Sigmoid colon (tissue), 7 donors: ENCODE measurements around the gene EFNA5. TPM values are rescaled to one million over a fixed set of nuclear protein-coding genes. Genes with fewer than 3 reads are reported as not detected.

Experiments used
- DNase-seq: peaks from one replicate; pipeline ENCODE4 v3.0.0-alpha.2; 2019
- H3K27ac ChIP-seq, 4 donors: fragments of 200-600 bp; sonication (generic); one replicate each; pipeline ENCODE4 v1.5.1; 2016 to 2019; ENCODE audit warnings: mild to moderate bottlenecking in 1 of 4
- H3K27me3 ChIP-seq, 3 donors: fragments of 200-600 bp; sonication (generic); one replicate each; pipeline ENCODE4 v1.5.1; 2019; ENCODE audit warnings: mild to moderate bottlenecking in 1 of 3
- H3K36me3 ChIP-seq, 4 donors: fragments of 200-600 bp; sonication (generic); one replicate each; pipeline ENCODE4 v1.5.1; 2016 to 2019
- H3K4me1 ChIP-seq, 4 donors: fragments of 200-600 bp; sonication (generic); one replicate each; pipeline ENCODE4 v1.5.1; 2017 to 2019
- H3K4me3 ChIP-seq, 4 donors: fragments of 200-600 bp; sonication (generic); one replicate each; pipeline ENCODE4 v1.5.1; 2017 to 2019; ENCODE audit warnings: mild to moderate bottlenecking in 2 of 4, moderate library complexity in 1 of 4
- H3K9me3 ChIP-seq, 4 donors: fragments of 200-600 bp in 3 of 4; sonication (generic) in 3 of 4; one replicate each; pipeline versions ENCODE4 v1.5.1 to v1.6.1; 2013 to 2019
- CTCF ChIP-seq, 4 experiments: fragments of 450-650 bp in 3 of 4; fragments of 200-600 bp in 1 of 4; IDR thresholded peaks; one replicate each; pipeline ENCODE4 v1.5.1; 2016 to 2019; ENCODE audit warnings: antibody characterized with exemption in 4 of 4, mild to moderate bottlenecking in 3 of 4, moderate library complexity in 2 of 4
- EP300 ChIP-seq, 4 donors: sonication (generic); formaldehyde crosslinking; IDR thresholded peaks; one replicate each; pipeline ENCODE4 v1.6.1; 2017; ENCODE audit warnings: antibody characterized with exemption in 4 of 4
- POLR2A ChIP-seq, 2 donors: fragments of 450-650 bp; IDR thresholded peaks; one replicate each; pipeline ENCODE4 v1.6.1; 2016; ENCODE audit warnings: antibody characterized with exemption in 2 of 2, mild to moderate bottlenecking in 2 of 2, moderate library complexity in 2 of 2
- POLR2AphosphoS5 ChIP-seq, 4 donors: sonication (generic); formaldehyde crosslinking; IDR thresholded peaks; one replicate each; pipeline ENCODE4 v1.6.1; 2017; ENCODE audit warnings: antibody characterized with exemption in 4 of 4
- WGBS, 2 donors: extraction: QIAGEN DNeasy Blood & Tissue Kit; methylation state at CpG; one replicate each; pipeline ENCODE4 v1.1.7; 2013; 5-methylcytosine and 5-hydroxymethylcytosine counted together
- intact Hi-C: fragments of 100-400 bp; cut with DNase I; formaldehyde crosslinking; loops from one replicate; pipeline ENCODE4 v1.15.1; 2023
- polyA plus RNA-seq, 3 donors: library from polyadenylated mRNA; stranded (reverse); fragments of 200-250 nt; gene quantifications; one replicate each; pipeline ENCODE4 v1.2.3, GENCODE V29; 2013
- total RNA-seq, 4 donors: library from RNA; depleted of rRNA; stranded (reverse); fragments of >200 nt; gene quantifications; one replicate each; pipeline ENCODE4 v1.1.0, GENCODE V29; 2016
- donor health status: healthy with polysubstance abuse.
- donor health status: Bipolar disorder and iron deficiency.
- donor health status: healthy.

The EFNA5 gene
- total and polyA plus RNA-seq, 7 donors: 0.60 to 10.8 (median 6.8) TPM

- Histone ChIP-seq H3K36me3 (no peaks in the 10 kb centered on the region), H3K27me3 (no peaks in the 10 kb centered on the region), H3K4me3 (no peak overlapping the region), H3K4me1 (no peaks in the 10 kb centered on the region), H3K27ac (no peak overlapping the region), H3K9me3 (no peaks in the 10 kb centered on the region)
- DNase-seq: no peak
- TF ChIP-seq CTCF (IDR thresholded peaks at IDR 0.05): no peak
- TF ChIP-seq EP300 (IDR thresholded peaks at IDR 0.05): no peak
- no peak for TF ChIP-seq POLR2A (IDR thresholded peaks at IDR 0.05)
- no peak for TF ChIP-seq POLR2AphosphoS5 (IDR thresholded peaks at IDR 0.05)
- intact Hi-C loops: no loop called here
- WGBS, 2 donors: 64 to 74% methylated on average over 2 of the region's 2 CpGs
Observed at GRCh38 chr5:107653685-107654084, 17.1 kb downstream of the EFNA5 start.

GRCh38 chr5:107652839-107653607, 17.7 kb downstream of the EFNA5 start:
- H3K4me3 ChIP-seq: no peak overlapping the region
- TF ChIP-seq POLR2A (IDR thresholded peaks at IDR 0.05): no peak
- TF ChIP-seq POLR2AphosphoS5 (IDR thresholded peaks at IDR 0.05): no peak
- no peak for TF ChIP-seq CTCF (IDR thresholded peaks at IDR 0.05)
- no peak for TF ChIP-seq EP300 (IDR thresholded peaks at IDR 0.05)
- intact Hi-C loops: no loop called here
- no peaks in the 10 kb centered on the region for H3K36me3 ChIP-seq
- H3K27ac ChIP-seq: no peak overlapping the region
- no peak for DNase-seq
- no peaks in the 10 kb centered on the region for H3K9me3 ChIP-seq
- 63 to 66% methylated on average over 4 of the region's 4 CpGs for WGBS, 2 donors
- no peaks in the 10 kb centered on the region for H3K4me1 ChIP-seq
- H3K27me3 ChIP-seq: no peaks in the 10 kb centered on the region

- H3K4me3 ChIP-seq: no peak overlapping the region
- H3K36me3 ChIP-seq: no peaks in the 10 kb centered on the region
- TF ChIP-seq CTCF (IDR thresholded peaks at IDR 0.05) (no peak), POLR2AphosphoS5 (IDR thresholded peaks at IDR 0.05) (no peak), POLR2A (IDR thresholded peaks at IDR 0.05) (no peak), EP300 (IDR thresholded peaks at IDR 0.05) (no peak)
- no peaks in the 10 kb centered on the region for H3K9me3 ChIP-seq
- H3K27me3 ChIP-seq: no peaks in the 10 kb centered on the region
- no peak overlapping the region for H3K27ac ChIP-seq
- DNase-seq: no peak
- intact Hi-C loops: no loop called here
- WGBS, 2 donors: 58 to 65% methylated on average over 1 of the region's 1 CpG
- no peaks in the 10 kb centered on the region for H3K4me1 ChIP-seq
Observed at GRCh38 chr5:107652408-107652807, 18.3 kb downstream of the EFNA5 start.

GRCh38 chr5:107651325-107651724, 19.4 kb downstream of the EFNA5 start:
- H3K27ac ChIP-seq: no peak overlapping the region
- no peak for DNase-seq
- 94% methylated on average over 6 of the region's 6 CpGs for WGBS, 2 donors
- no peak overlapping the region for H3K4me3 ChIP-seq
- H3K9me3 ChIP-seq: no peaks in the 10 kb centered on the region
- intact Hi-C loops: no loop called here
- H3K4me1 ChIP-seq: no peaks in the 10 kb centered on the region
- H3K27me3 ChIP-seq: no peaks in the 10 kb centered on the region
- TF ChIP-seq EP300 (IDR thresholded peaks at IDR 0.05): no peak
- no peak for TF ChIP-seq POLR2AphosphoS5 (IDR thresholded peaks at IDR 0.05)
- TF ChIP-seq CTCF (IDR thresholded peaks at IDR 0.05): no peak
- no peak for TF ChIP-seq POLR2A (IDR thresholded peaks at IDR 0.05)
- no peaks in the 10 kb centered on the region for H3K36me3 ChIP-seq

- H3K9me3 ChIP-seq: no peaks in the 10 kb centered on the region
- H3K27me3 ChIP-seq: no peaks in the 10 kb centered on the region
- H3K4me1 ChIP-seq: no peaks in the 10 kb centered on the region
- no peak overlapping the region for H3K27ac ChIP-seq
- no peaks in the 10 kb centered on the region for H3K36me3 ChIP-seq
- no peak overlapping the region for H3K4me3 ChIP-seq
- TF ChIP-seq POLR2AphosphoS5 (IDR thresholded peaks at IDR 0.05) (no peak), POLR2A (IDR thresholded peaks at IDR 0.05) (no peak), EP300 (IDR thresholded peaks at IDR 0.05) (no peak), CTCF (IDR thresholded peaks at IDR 0.05) (no peak)
- intact Hi-C loops: no loop called here
- DNase-seq: no peak
Observed at GRCh38 chr5:107646418-107646817, 24.3 kb downstream of the EFNA5 start.
